Activated CD8-positive, alpha-beta T cell treated with anti-CD3 and anti-CD28 coated beads for 36 hours (primary cell): Measurements from ENCODE around the gene MSMB. TPM values are rescaled to one million over a fixed set of nuclear protein-coding genes. Genes with fewer than 3 reads are reported as not detected.

Source experiments
- ATAC-seq: fragments of 200-7000 bp; cut with Tn5 transposase; one replicate; pipeline ENCODE4 v1.10.0; 2021; ENCODE audit warnings: mild to moderate bottlenecking, moderate library complexity
- CTCF ChIA-PET: fragments of 350-600 bp; sonication (Branson Sonifier 250); formaldehyde crosslinking; loops from one replicate; lab custom pipeline; 2021; ENCODE audit warnings: antibody characterized with exemption; lab: Charles Lee
- POLR2A ChIA-PET: fragments of 350-600 bp; sonication (Branson Sonifier 250); formaldehyde crosslinking; loops from one replicate; lab custom pipeline; 2021; ENCODE audit warnings: antibody characterized with exemption; lab: Charles Lee
- DNase-seq: peaks from one replicate; pipeline ENCODE4 v3.0.0-alpha.2; 2020
- H3K27ac Mint-ChIP-seq: one replicate; pipeline ENCODE4 v1.8.0; 2021; ENCODE audit warnings: mild to moderate bottlenecking, mixed read lengths
- H3K27me3 Mint-ChIP-seq: one replicate; pipeline ENCODE4 v1.8.0; 2021; ENCODE audit warnings: mixed read lengths
- H3K36me3 Mint-ChIP-seq: one replicate; pipeline ENCODE4 v1.8.0; 2021; ENCODE audit warnings: low read depth, mixed read lengths
- H3K4me1 Mint-ChIP-seq: one replicate; pipeline ENCODE4 v1.8.0; 2021; ENCODE audit warnings: low read depth, mixed read lengths
- H3K4me3 Mint-ChIP-seq: one replicate; pipeline ENCODE4 v1.8.0; 2021; ENCODE audit warnings: mild to moderate bottlenecking, moderate library complexity, mixed read lengths
- H3K9me3 Mint-ChIP-seq: one replicate; pipeline ENCODE4 v1.8.0; 2021; ENCODE audit warnings: mixed read lengths
- CTCF ChIP-seq: fragments of 200-600 bp; IDR thresholded peaks from one replicate; pipeline ENCODE4 v1.8.0; 2022; ENCODE audit warnings: antibody characterized with exemption, mild to moderate bottlenecking
- intact Hi-C: fragments of 100-400 bp; cut with micrococcal nuclease; formaldehyde crosslinking; loops from one replicate; pipeline ENCODE4 v1.10.0; 2022
- total RNA-seq, 2 experiments: library from RNA; stranded (reverse); gene quantifications; one replicate each; pipeline ENCODE4 v1.2.3, GENCODE V29; 2021

The MSMB gene
- total RNA-seq, 2 experiments from 2014 or later, result not detected

- ChIA-PET POLR2A (no interaction called here), CTCF (no interaction called here)
- Mint-ChIP-seq H3K27ac (no peak overlapping the region), H3K9me3 (peaks cover 2% of the 10 kb centered on the region), H3K4me3 (no peak overlapping the region), H3K4me1 (peaks cover 11% of the 10 kb centered on the region), H3K27me3 (no peaks in the 10 kb centered on the region), H3K36me3 (no peaks in the 10 kb centered on the region)
- intact Hi-C loops, result no loop called here
- DNase-seq, result no peak
- ATAC-seq, result no peak
- TF ChIP-seq CTCF, result no peak
These were observed 28.3 kb upstream of the MSMB start for GRCh38 chr10:46074196-46074946.

GRCh38 chr10:46073564-46073963, 27.5 kb upstream of the MSMB start:
- ATAC-seq, result no peak
- intact Hi-C loops, result no loop called here
- CTCF ChIA-PET, result no interaction called here
- Mint-ChIP-seq H3K4me1 (peaks cover 11% of the 10 kb centered on the region), H3K27me3 (no peaks in the 10 kb centered on the region), H3K36me3 (no peaks in the 10 kb centered on the region), H3K9me3 (peaks cover 2% of the 10 kb centered on the region), H3K27ac (no peak overlapping the region), H3K4me3 (no peak overlapping the region)
- no peak for DNase-seq
- TF ChIP-seq CTCF, result no peak
- POLR2A ChIA-PET, result no interaction called here

- POLR2A ChIA-PET, result no interaction called here
- intact Hi-C loops, result no loop called here
- DNase-seq, result no peak
- CTCF ChIA-PET, result no interaction called here
- Mint-ChIP-seq H3K36me3 (no peaks in the 10 kb centered on the region), H3K4me3 (no peak overlapping the region), H3K27ac (no peak overlapping the region), H3K27me3 (no peaks in the 10 kb centered on the region), H3K9me3 (no peaks in the 10 kb centered on the region), H3K4me1 (no peaks in the 10 kb centered on the region)
- no peak for ATAC-seq
- no peak for TF ChIP-seq CTCF
These were observed 24.7 kb upstream of the MSMB start for GRCh38 chr10:46070749-46071148.

- intact Hi-C loops, result no loop called here
- Mint-ChIP-seq H3K4me1 (no peaks in the 10 kb centered on the region), H3K36me3 (no peaks in the 10 kb centered on the region), H3K9me3 (no peaks in the 10 kb centered on the region), H3K27me3 (no peaks in the 10 kb centered on the region), H3K27ac (no peak overlapping the region), H3K4me3 (no peak overlapping the region)
- ATAC-seq (no peak), DNase-seq (no peak)
- POLR2A ChIA-PET, result interaction anchor here (0.6 kb wide), 2 partner anchors 17 to 1506 kb away, joined by 3 read pairs; no protein-coding TSS in a partner anchor
- TF ChIP-seq CTCF, result no peak
- CTCF ChIA-PET, result no interaction called here
These were observed 23.8 kb upstream of the MSMB start for GRCh38 chr10:46069771-46070463.

GRCh38 chr10:46068905-46069304, 22.8 kb upstream of the MSMB start:
- no peak for TF ChIP-seq CTCF
- Mint-ChIP-seq H3K4me1 (no peaks in the 10 kb centered on the region), H3K4me3 (no peak overlapping the region), H3K36me3 (no peaks in the 10 kb centered on the region), H3K27ac (no peak overlapping the region), H3K27me3 (no peaks in the 10 kb centered on the region), H3K9me3 (no peaks in the 10 kb centered on the region)
- intact Hi-C loops, result no loop called here
- ATAC-seq (no peak), DNase-seq (no peak)
- CTCF ChIA-PET, result no interaction called here
- POLR2A ChIA-PET, result interaction anchor here (0.6 to 0.7 kb wide), 3 partner anchors 9 to 1505 kb away, joined by 3 read pairs; no protein-coding TSS in a partner anchor
